ENCODE results near the gene CDK5RAP2. TPM values are rescaled to one million over a fixed set of nuclear protein-coding genes. Genes with fewer than 3 reads are reported as not detected.

Gene CDK5RAP2
- total and polyA plus RNA-seq, 2 donors: 27.3 to 44.0 TPM

DNA sequence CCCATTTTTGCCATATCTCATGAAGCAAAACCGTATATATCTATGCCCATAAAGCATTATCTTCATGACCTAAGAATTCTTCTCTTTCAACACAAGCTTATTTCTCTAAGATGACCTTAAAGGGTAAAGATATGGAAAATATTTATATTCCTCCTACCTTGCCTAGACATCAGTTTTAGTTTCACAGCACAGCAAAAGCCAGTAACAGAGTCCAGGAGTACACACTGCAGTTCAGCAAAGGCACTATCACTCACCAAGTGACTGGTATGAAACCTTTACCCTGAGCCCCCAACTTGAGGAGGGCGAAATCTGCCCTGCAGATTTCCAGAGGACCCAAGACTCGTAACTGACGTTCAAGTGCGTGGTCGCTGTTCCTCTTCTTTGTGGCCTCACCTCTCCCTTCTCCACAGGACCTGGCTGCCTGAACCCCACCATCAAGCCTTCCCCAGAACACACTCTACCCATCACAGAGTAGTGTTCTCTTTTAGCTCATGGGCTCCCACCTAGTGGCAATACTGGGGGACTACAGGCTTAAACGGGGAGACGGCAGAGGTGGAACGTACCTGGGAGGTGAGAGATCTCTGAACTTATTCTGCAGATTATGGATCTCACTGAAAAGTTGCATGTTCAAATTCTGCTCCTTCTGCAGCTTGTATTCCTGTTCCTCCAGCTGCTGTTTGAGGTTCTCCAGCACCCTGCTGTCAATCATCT lies 141.0 kb downstream of the CDK5RAP2 start:
- peaks cover 50 to 73% of the 10 kb centered on the region in 2 donors for H3K36me3 ChIP-seq (ENCODE audit: control insufficient read depth in 2 of 2, insufficient read depth in 2 of 2, low read length in 1 of 2)
- no peaks in the 10 kb centered on the region for H3K27me3 ChIP-seq (ENCODE audit: control insufficient read depth in 2 of 2, insufficient read depth in 1 of 2, low read length in 1 of 2)
- DNase-seq (ENCODE audit: low read depth in 6 of 9, low spot score in 9 of 9): peak in 1 of 9 donors; percentile 12
- H3K27ac ChIP-seq (ENCODE audit: low read depth in 1 of 2, low read length in 1 of 2): no peak overlapping the region
- H3K9me3 ChIP-seq (ENCODE audit: control insufficient read depth in 2 of 2, insufficient read depth in 1 of 2, low read length in 1 of 2): no peaks in the 10 kb centered on the region
- 94% methylated on average over 9 of the region's 9 CpGs for WGBS
- H3K4me3 ChIP-seq (ENCODE audit: low read length in 2 of 2): no peak overlapping the region
- peaks cover 0 to 2% of the 10 kb centered on the region in 2 donors for H3K4me1 ChIP-seq (ENCODE audit: control insufficient read depth in 2 of 2, insufficient read depth in 2 of 2, low read length in 2 of 2)

DNA sequence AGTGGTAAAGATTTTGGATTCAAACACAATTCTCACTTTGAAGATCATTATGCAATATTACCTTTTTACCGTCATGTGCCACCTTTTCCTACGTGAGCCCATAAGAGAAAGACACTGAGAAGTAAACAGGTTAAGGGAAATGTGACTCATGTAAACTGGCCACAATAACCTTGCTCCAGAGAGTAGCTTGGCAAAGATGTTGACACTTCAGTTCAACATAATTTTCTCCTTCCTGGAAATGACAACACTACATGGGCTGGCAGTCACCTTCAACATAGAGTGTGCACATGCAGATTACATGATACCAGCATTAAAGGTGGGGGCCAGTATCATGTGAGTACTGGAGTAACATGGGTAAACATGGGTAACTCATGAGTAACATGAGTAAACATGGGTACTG lies 141.9 kb downstream of the CDK5RAP2 start:
- DNase-seq (ENCODE audit: low read depth in 6 of 9, low spot score in 9 of 9): no peak
- WGBS: 96% methylated on average over 2 of the region's 2 CpGs
- Histone ChIP-seq H3K27me3 (ENCODE audit: control insufficient read depth in 2 of 2, insufficient read depth in 1 of 2, low read length in 1 of 2) (no peaks in the 10 kb centered on the region), H3K9me3 (ENCODE audit: control insufficient read depth in 2 of 2, insufficient read depth in 1 of 2, low read length in 1 of 2) (no peaks in the 10 kb centered on the region), H3K36me3 (ENCODE audit: control insufficient read depth in 2 of 2, insufficient read depth in 2 of 2, low read length in 1 of 2) (peaks cover 46 to 68% of the 10 kb centered on the region in 2 donors), H3K4me1 (ENCODE audit: control insufficient read depth in 2 of 2, insufficient read depth in 2 of 2, low read length in 2 of 2) (peaks cover 0 to 2% of the 10 kb centered on the region in 2 donors), H3K27ac (ENCODE audit: low read depth in 1 of 2, low read length in 1 of 2) (no peak overlapping the region), H3K4me3 (ENCODE audit: low read length in 2 of 2) (no peak overlapping the region)

DNA sequence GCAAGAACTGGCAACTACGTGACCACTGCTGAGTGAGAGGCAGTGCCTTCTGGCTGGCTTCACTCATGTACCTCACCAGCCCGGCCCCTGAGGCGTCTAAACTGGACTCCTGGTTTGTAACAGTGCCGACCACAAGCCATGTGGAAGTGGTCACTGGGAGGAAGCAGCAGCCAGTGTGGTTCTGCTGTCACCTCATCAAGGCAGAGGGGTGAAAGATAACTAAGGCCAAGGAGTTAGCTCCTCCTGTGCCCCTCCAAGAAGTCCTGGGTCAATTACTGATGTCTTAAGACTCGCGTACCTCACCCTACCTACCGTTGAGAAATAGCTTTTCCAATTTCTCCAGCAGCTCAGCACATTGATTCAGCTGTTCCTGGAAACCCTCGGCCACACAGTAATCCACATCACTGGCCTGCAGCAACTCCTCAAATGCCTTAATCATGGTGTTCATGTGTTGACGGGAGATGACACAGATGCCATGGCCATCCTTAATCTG lies 142.9 kb downstream of the CDK5RAP2 start:
- DNase-seq (ENCODE audit: low read depth in 6 of 9, low spot score in 9 of 9): no peak
- WGBS: 89% methylated on average over 9 of the region's 9 CpGs
- Histone ChIP-seq H3K27me3 (ENCODE audit: control insufficient read depth in 2 of 2, insufficient read depth in 1 of 2, low read length in 1 of 2) (no peaks in the 10 kb centered on the region), H3K36me3 (ENCODE audit: control insufficient read depth in 2 of 2, insufficient read depth in 2 of 2, low read length in 1 of 2) (peaks cover 38 to 59% of the 10 kb centered on the region in 2 donors), H3K4me1 (ENCODE audit: control insufficient read depth in 2 of 2, insufficient read depth in 2 of 2, low read length in 2 of 2) (peaks cover 0 to 2% of the 10 kb centered on the region in 2 donors), H3K4me3 (ENCODE audit: low read length in 2 of 2) (no peak overlapping the region), H3K27ac (ENCODE audit: low read depth in 1 of 2, low read length in 1 of 2) (no peak overlapping the region), H3K9me3 (ENCODE audit: control insufficient read depth in 2 of 2, insufficient read depth in 1 of 2, low read length in 1 of 2) (no peaks in the 10 kb centered on the region)

DNA sequence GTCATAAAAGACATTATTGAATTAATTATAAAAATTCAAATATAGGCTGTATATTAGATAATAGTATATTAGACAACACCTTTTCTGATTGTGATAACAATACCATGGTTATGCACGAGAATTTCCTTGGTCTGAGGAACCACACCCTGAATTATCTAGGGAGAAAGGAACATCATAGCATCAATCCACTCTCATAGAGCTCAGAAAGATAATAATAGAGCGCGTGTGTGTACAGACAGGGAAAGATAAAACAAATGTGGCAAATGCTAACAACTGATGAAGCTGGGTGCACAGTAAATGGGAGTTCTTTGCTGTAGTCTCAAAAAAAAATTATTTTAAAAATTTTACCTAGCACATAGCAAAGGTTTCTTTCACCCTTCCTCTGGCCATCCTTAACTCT lies 143.5 kb downstream of the CDK5RAP2 start:
- 98% methylated on average over 3 of the region's 3 CpGs for WGBS
- no peak for DNase-seq (ENCODE audit: low read depth in 6 of 9, low spot score in 9 of 9)
- H3K27me3 ChIP-seq (ENCODE audit: control insufficient read depth in 2 of 2, insufficient read depth in 1 of 2, low read length in 1 of 2): no peaks in the 10 kb centered on the region
- H3K27ac ChIP-seq (ENCODE audit: low read depth in 1 of 2, low read length in 1 of 2): no peak overlapping the region
- H3K4me3 ChIP-seq (ENCODE audit: low read length in 2 of 2): no peak overlapping the region
- H3K36me3 ChIP-seq (ENCODE audit: control insufficient read depth in 2 of 2, insufficient read depth in 2 of 2, low read length in 1 of 2): peaks cover 39 to 58% of the 10 kb centered on the region in 2 donors
- H3K9me3 ChIP-seq (ENCODE audit: control insufficient read depth in 2 of 2, insufficient read depth in 1 of 2, low read length in 1 of 2): peaks cover 0 to under 1% of the 10 kb centered on the region in 2 donors
- H3K4me1 ChIP-seq (ENCODE audit: control insufficient read depth in 2 of 2, insufficient read depth in 2 of 2, low read length in 2 of 2): peaks cover 0 to 2% of the 10 kb centered on the region in 2 donors

DNA sequence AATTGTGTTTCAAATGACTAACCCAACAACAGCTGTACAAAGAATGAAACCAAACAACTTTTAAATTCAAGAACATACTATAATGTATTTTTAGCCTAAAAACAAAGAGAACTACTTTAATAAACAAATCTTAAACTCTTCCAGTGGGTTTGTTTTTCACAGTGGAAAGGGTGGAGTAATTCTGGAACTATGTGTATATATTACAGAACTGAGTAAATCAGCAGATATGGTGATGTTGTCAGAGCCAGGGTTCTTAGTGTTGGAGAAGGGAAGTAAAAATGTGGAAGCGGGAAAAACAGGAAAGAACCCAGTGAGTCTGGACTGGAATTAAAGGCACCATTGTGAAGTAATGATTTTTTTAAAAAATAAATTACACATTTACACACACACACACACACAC lies 144.9 kb downstream of the CDK5RAP2 start:
- peaks cover 0 to 2% of the 10 kb centered on the region in 2 donors for H3K4me1 ChIP-seq (ENCODE audit: control insufficient read depth in 2 of 2, insufficient read depth in 2 of 2, low read length in 2 of 2)
- 100% methylated on average over 1 of the region's 1 CpG for WGBS

DNA sequence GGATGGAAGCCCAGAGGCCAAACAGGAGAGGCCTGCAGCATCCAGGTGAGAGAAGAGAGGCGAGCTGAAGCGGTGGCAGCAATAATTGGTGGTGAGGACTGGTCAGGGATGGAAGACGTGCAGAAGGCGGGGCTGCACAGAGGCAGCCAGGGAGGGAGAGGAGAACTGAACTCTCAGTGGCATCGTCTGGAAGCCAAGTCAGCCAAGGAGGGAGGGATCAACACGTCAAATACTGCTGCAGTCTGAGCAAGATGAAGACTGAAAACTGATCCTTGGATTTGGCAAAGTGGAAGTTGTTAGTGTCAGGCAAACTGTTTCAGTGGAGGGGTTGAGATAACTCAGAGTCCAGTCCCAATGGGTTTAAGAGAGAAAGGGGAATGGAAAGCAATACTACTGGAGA lies 145.4 kb downstream of the CDK5RAP2 start:
- H3K4me3 ChIP-seq (ENCODE audit: low read length in 2 of 2): no peak overlapping the region
- H3K4me1 ChIP-seq (ENCODE audit: control insufficient read depth in 2 of 2, insufficient read depth in 2 of 2, low read length in 2 of 2): peaks cover 0 to 2% of the 10 kb centered on the region in 2 donors
- H3K27me3 ChIP-seq (ENCODE audit: control insufficient read depth in 2 of 2, insufficient read depth in 1 of 2, low read length in 1 of 2): no peaks in the 10 kb centered on the region
- DNase-seq (ENCODE audit: low read depth in 6 of 9, low spot score in 9 of 9): no peak
- 92% methylated on average over 6 of the region's 6 CpGs for WGBS
- peaks cover 0 to 2% of the 10 kb centered on the region in 2 donors for H3K9me3 ChIP-seq (ENCODE audit: control insufficient read depth in 2 of 2, insufficient read depth in 1 of 2, low read length in 1 of 2)
- peaks cover 33 to 50% of the 10 kb centered on the region in 2 donors for H3K36me3 ChIP-seq (ENCODE audit: control insufficient read depth in 2 of 2, insufficient read depth in 2 of 2, low read length in 1 of 2)
- peak overlapping the region in 1 of 2 donors; percentile 70 for H3K27ac ChIP-seq (ENCODE audit: low read depth in 1 of 2, low read length in 1 of 2)

More for the DNA sequence above, 144.9 kb downstream of the CDK5RAP2 start:
- Histone ChIP-seq H3K4me3 (ENCODE audit: low read length in 2 of 2) (no peak overlapping the region), H3K27me3 (ENCODE audit: control insufficient read depth in 2 of 2, insufficient read depth in 1 of 2, low read length in 1 of 2) (no peaks in the 10 kb centered on the region), H3K9me3 (ENCODE audit: control insufficient read depth in 2 of 2, insufficient read depth in 1 of 2, low read length in 1 of 2) (peaks cover 0 to 2% of the 10 kb centered on the region in 2 donors), H3K36me3 (ENCODE audit: control insufficient read depth in 2 of 2, insufficient read depth in 2 of 2, low read length in 1 of 2) (peaks cover 35 to 56% of the 10 kb centered on the region in 2 donors), H3K27ac (ENCODE audit: low read depth in 1 of 2, low read length in 1 of 2) (no peak overlapping the region)
- no peak for DNase-seq (ENCODE audit: low read depth in 6 of 9, low spot score in 9 of 9)

DNA sequence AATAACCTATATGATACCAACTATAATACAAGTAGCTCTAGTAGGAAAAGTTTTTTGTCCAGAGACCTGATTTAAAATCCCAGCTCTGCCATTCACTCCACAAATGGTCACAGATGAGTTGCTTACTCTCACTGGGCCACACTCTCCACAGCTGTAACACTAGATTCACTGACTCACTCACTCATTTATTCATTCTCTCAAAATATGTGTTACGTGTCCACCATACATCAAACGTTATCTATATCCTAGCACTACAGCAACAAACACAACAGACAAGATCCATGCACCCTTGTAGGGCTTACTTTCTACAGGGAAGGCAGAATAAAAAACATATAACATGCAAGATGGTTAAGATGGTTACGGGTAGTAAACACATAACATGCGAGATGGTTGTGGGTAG lies 146.3 kb downstream of the CDK5RAP2 start:
- Histone ChIP-seq H3K9me3 (ENCODE audit: control insufficient read depth in 2 of 2, insufficient read depth in 1 of 2, low read length in 1 of 2) (peaks cover 0 to 2% of the 10 kb centered on the region in 2 donors), H3K27me3 (ENCODE audit: control insufficient read depth in 2 of 2, insufficient read depth in 1 of 2, low read length in 1 of 2) (no peaks in the 10 kb centered on the region), H3K4me1 (ENCODE audit: control insufficient read depth in 2 of 2, insufficient read depth in 2 of 2, low read length in 2 of 2) (peaks cover 0 to 2% of the 10 kb centered on the region in 2 donors), H3K4me3 (ENCODE audit: low read length in 2 of 2) (no peak overlapping the region), H3K36me3 (ENCODE audit: control insufficient read depth in 2 of 2, insufficient read depth in 2 of 2, low read length in 1 of 2) (peaks cover 26 to 42% of the 10 kb centered on the region in 2 donors), H3K27ac (ENCODE audit: low read depth in 1 of 2, low read length in 1 of 2) (no peak overlapping the region)
- 97% methylated on average over 4 of the region's 4 CpGs for WGBS
- DNase-seq (ENCODE audit: low read depth in 6 of 9, low spot score in 9 of 9): no peak

DNA sequence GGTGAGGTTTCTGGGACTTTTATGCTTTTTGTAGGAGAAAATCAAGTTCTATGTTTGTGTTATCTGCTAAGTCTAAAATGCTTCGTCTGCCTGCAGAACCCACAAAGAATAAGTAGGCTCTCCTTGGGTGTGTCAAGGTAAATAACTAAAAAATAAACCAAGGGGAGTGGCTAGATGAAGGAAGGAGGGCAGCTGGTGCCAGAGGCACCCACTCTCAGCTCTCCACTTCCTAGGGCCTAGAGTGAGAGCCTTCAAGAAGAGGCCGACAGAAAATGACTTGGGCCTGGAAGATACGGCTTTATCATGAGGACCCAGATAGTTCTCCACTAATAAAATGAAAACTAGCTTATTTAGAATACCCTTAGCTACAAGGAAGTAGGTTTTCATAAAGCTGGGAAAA lies 147.4 kb downstream of the CDK5RAP2 start:
- Histone ChIP-seq H3K4me3 (ENCODE audit: low read length in 2 of 2) (no peak overlapping the region), H3K27me3 (ENCODE audit: control insufficient read depth in 2 of 2, insufficient read depth in 1 of 2, low read length in 1 of 2) (no peaks in the 10 kb centered on the region), H3K27ac (ENCODE audit: low read depth in 1 of 2, low read length in 1 of 2) (no peak overlapping the region), H3K36me3 (ENCODE audit: control insufficient read depth in 2 of 2, insufficient read depth in 2 of 2, low read length in 1 of 2) (peaks cover 22 to 32% of the 10 kb centered on the region in 2 donors), H3K9me3 (ENCODE audit: control insufficient read depth in 2 of 2, insufficient read depth in 1 of 2, low read length in 1 of 2) (peaks cover 0 to 2% of the 10 kb centered on the region in 2 donors), H3K4me1 (ENCODE audit: control insufficient read depth in 2 of 2, insufficient read depth in 2 of 2, low read length in 2 of 2) (peaks cover 0 to 2% of the 10 kb centered on the region in 2 donors)
- DNase-seq (ENCODE audit: low read depth in 6 of 9, low spot score in 9 of 9): no peak
- WGBS: 97% methylated on average over 3 of the region's 3 CpGs

DNA sequence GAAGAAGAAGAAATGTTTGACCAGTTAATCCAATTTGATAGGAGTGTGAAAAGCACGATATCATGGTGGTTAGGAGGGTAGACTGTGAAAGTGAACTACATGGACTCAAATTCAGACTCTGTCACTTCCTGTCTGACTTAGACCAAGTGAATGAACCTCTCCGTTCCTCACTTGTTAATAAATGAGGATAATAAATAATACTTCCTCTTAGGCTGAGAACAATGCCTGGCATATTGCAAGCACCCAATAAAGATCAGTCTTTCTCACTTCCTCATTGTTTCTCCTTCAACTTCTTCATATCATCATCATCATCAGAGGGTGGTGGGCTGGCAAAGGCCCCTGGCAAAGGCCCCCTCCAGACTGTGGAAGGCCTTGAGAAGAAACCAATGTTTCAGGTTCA lies 148.7 kb downstream of the CDK5RAP2 start:
- H3K4me1 ChIP-seq (ENCODE audit: control insufficient read depth in 2 of 2, insufficient read depth in 2 of 2, low read length in 2 of 2): peaks cover 0 to 2% of the 10 kb centered on the region in 2 donors
- no peak overlapping the region for H3K27ac ChIP-seq (ENCODE audit: low read depth in 1 of 2, low read length in 1 of 2)
- no peak overlapping the region for H3K4me3 ChIP-seq (ENCODE audit: low read length in 2 of 2)
- no peaks in the 10 kb centered on the region for H3K27me3 ChIP-seq (ENCODE audit: control insufficient read depth in 2 of 2, insufficient read depth in 1 of 2, low read length in 1 of 2)
- whole genome bisulfite sequencing: 95% methylated on average over 2 of the region's 2 CpGs
- H3K36me3 ChIP-seq (ENCODE audit: control insufficient read depth in 2 of 2, insufficient read depth in 2 of 2, low read length in 1 of 2): peaks cover 17 to 26% of the 10 kb centered on the region in 2 donors
- no peak for DNase-seq (ENCODE audit: low read depth in 6 of 9, low spot score in 9 of 9)
- peaks cover 0 to 2% of the 10 kb centered on the region in 2 donors for H3K9me3 ChIP-seq (ENCODE audit: control insufficient read depth in 2 of 2, insufficient read depth in 1 of 2, low read length in 1 of 2)
